Nephron (organoid): ENCODE measurements around the gene RELL2.

Experiments used
- H3K27ac Mint-ChIP-seq, 3 experiments: 2 replicates each; pipeline ENCODE4 v1.8.0; 2020; ENCODE audit warnings: mixed read lengths in 3 of 3, mild to moderate bottlenecking in 2 of 3, moderate library complexity in 1 of 3
- H3K27me3 Mint-ChIP-seq: 2 replicates; pipeline ENCODE4 v1.8.0; 2021; ENCODE audit warnings: low read depth, mild to moderate bottlenecking, moderate library complexity, mixed read lengths
- H3K36me3 Mint-ChIP-seq: 2 replicates; pipeline ENCODE4 v1.8.0; 2020; ENCODE audit warnings: low read depth, mixed read lengths
- H3K4me1 Mint-ChIP-seq: 2 replicates; pipeline ENCODE4 v1.8.0; 2020; ENCODE audit warnings: mixed read lengths
- H3K4me3 Mint-ChIP-seq, 3 experiments: 2 replicates each; pipeline ENCODE4 v1.8.0; 2020; ENCODE audit warnings: mild to moderate bottlenecking in 3 of 3, mixed read lengths in 3 of 3, moderate library complexity in 2 of 3
- H3K9me3 Mint-ChIP-seq: 2 replicates; pipeline ENCODE4 v1.8.0; 2020; ENCODE audit warnings: mixed read lengths
- TF ChIP-seq, protein P1 (sequence below), 3 experiments: fragments of 200-600 bp; sonication (generic); IDR thresholded peaks; one replicate each; pipeline ENCODE4 v1.5.0; 2021; ENCODE audit warnings: antibody characterized with exemption in 3 of 3; ENCODE audit not compliant: unreplicated experiment in 3 of 3

The RELL2 gene

DNA sequence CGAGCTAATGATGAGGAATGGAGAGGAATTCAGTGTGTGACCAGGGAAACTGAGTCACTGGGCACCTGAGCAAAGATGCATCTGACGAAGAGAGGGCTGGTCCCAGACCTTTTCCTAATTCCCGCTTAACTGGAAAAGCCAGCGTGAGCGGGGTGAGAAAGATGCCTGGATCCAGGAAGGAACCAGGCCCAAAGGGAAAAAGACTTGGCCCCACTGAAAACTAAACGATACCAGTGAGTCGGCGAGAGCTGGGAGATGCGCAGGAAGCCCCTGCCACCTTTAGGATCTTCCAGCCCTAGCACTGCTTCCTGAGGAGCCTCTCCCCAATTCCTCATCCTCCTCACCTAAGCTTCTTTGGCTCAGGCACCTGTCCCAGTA, 14.9 kb downstream of the RELL2 start:
- no peaks in the 10 kb centered on the region for H3K4me1 Mint-ChIP-seq
- H3K36me3 Mint-ChIP-seq, result peaks cover 4% of the 10 kb centered on the region
- no peaks in the 10 kb centered on the region for H3K9me3 Mint-ChIP-seq
- TF ChIP-seq, protein P1, sequence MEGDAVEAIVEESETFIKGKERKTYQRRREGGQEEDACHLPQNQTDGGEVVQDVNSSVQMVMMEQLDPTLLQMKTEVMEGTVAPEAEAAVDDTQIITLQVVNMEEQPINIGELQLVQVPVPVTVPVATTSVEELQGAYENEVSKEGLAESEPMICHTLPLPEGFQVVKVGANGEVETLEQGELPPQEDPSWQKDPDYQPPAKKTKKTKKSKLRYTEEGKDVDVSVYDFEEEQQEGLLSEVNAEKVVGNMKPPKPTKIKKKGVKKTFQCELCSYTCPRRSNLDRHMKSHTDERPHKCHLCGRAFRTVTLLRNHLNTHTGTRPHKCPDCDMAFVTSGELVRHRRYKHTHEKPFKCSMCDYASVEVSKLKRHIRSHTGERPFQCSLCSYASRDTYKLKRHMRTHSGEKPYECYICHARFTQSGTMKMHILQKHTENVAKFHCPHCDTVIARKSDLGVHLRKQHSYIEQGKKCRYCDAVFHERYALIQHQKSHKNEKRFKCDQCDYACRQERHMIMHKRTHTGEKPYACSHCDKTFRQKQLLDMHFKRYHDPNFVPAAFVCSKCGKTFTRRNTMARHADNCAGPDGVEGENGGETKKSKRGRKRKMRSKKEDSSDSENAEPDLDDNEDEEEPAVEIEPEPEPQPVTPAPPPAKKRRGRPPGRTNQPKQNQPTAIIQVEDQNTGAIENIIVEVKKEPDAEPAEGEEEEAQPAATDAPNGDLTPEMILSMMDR (IDR thresholded peaks at IDR 0.05; ENCODE audit: unreplicated experiment in 3 of 3), result no peak
- H3K27ac Mint-ChIP-seq, result no peak overlapping the region
- peak overlapping the region; percentile 93 to 97 (median 96) for H3K4me3 Mint-ChIP-seq
- peaks cover 27% of the 10 kb centered on the region for H3K27me3 Mint-ChIP-seq

DNA sequence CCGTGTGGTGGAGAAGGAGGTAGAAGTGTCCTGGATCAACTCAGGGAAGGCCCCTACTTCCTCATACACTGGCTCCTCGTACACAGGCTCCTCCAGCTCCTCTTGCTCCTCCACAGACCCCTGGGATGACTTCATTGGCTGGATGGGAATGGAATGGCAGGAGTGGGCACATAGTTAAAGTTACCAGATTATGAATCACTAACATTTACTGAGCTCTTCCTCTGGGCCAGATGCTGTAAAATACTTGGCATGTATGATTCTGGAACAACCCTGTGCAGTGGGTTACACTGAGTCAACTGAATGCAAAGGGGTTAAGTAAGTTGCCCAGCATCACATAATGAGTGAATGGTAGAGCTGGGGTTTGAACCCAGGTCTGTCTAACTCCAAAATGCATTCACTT, 17.5 kb downstream of the RELL2 start:
- H3K27ac Mint-ChIP-seq, result no peak overlapping the region
- H3K27me3 Mint-ChIP-seq, result peaks cover 22% of the 10 kb centered on the region
- H3K9me3 Mint-ChIP-seq, result no peaks in the 10 kb centered on the region
- peaks cover 10% of the 10 kb centered on the region for H3K36me3 Mint-ChIP-seq
- no peak overlapping the region for H3K4me3 Mint-ChIP-seq
- H3K4me1 Mint-ChIP-seq, result no peaks in the 10 kb centered on the region
- TF ChIP-seq, protein P1 (IDR thresholded peaks at IDR 0.05; ENCODE audit: unreplicated experiment in 3 of 3), result no peak

GRCh38 chr5:141655020-141655419, 18.2 kb downstream of the RELL2 start:
- TF ChIP-seq, protein P1 (IDR thresholded peaks at IDR 0.05; ENCODE audit: unreplicated experiment in 3 of 3), result no peak
- Mint-ChIP-seq H3K27ac (no peak overlapping the region), H3K4me1 (no peaks in the 10 kb centered on the region), H3K36me3 (peaks cover 10% of the 10 kb centered on the region), H3K9me3 (no peaks in the 10 kb centered on the region), H3K4me3 (no peak overlapping the region), H3K27me3 (peaks cover 22% of the 10 kb centered on the region)

- H3K27ac Mint-ChIP-seq, result no peak overlapping the region
- no peaks in the 10 kb centered on the region for H3K9me3 Mint-ChIP-seq
- TF ChIP-seq, protein P1 (IDR thresholded peaks at IDR 0.05; ENCODE audit: unreplicated experiment in 3 of 3), result no peak
- H3K36me3 Mint-ChIP-seq, result peaks cover 10% of the 10 kb centered on the region
- peaks cover 17% of the 10 kb centered on the region for H3K27me3 Mint-ChIP-seq
- H3K4me1 Mint-ChIP-seq, result no peaks in the 10 kb centered on the region
- no peak overlapping the region for H3K4me3 Mint-ChIP-seq
Measured at GRCh38 chr5:141656396-141656795, 19.6 kb downstream of the RELL2 start.

DNA sequence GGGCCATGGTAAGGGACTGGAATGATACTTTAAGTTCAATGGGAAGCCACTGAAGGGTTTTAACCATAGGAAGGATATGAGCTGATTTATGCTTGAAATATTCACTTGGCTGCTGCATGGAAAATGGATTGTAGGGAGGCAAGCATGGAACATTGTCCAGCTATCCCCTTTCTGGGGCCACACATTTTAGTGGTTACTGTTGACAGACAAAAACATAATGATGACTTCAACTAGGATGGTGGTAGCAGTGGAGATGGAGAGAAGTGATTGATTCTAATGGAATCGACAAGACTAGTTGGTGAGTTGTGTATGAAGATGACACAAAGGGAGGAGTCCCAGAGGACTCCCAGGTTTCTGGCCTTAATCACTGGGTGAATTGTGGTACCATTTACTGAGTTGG, 20.6 kb downstream of the RELL2 start:
- no peak overlapping the region for H3K27ac Mint-ChIP-seq
- TF ChIP-seq, protein P1 (IDR thresholded peaks at IDR 0.05; ENCODE audit: unreplicated experiment in 3 of 3), result no peak
- peaks cover 10% of the 10 kb centered on the region for H3K27me3 Mint-ChIP-seq
- no peaks in the 10 kb centered on the region for H3K4me1 Mint-ChIP-seq
- peaks cover 11% of the 10 kb centered on the region for H3K36me3 Mint-ChIP-seq
- no peaks in the 10 kb centered on the region for H3K9me3 Mint-ChIP-seq
- H3K4me3 Mint-ChIP-seq, result no peak overlapping the region

GRCh38 chr5:141657937-141658545, 21.2 kb downstream of the RELL2 start:
- H3K27ac Mint-ChIP-seq, result no peak overlapping the region
- no peaks in the 10 kb centered on the region for H3K4me1 Mint-ChIP-seq
- H3K27me3 Mint-ChIP-seq, result peaks cover 4% of the 10 kb centered on the region
- peaks cover 14% of the 10 kb centered on the region for H3K36me3 Mint-ChIP-seq
- no peak overlapping the region for H3K4me3 Mint-ChIP-seq
- TF ChIP-seq, protein P1 (IDR thresholded peaks at IDR 0.05; ENCODE audit: unreplicated experiment in 3 of 3), result no peak
- H3K9me3 Mint-ChIP-seq, result no peaks in the 10 kb centered on the region
